Measurements from ENCODE around the gene TMEM187.

DNA sequence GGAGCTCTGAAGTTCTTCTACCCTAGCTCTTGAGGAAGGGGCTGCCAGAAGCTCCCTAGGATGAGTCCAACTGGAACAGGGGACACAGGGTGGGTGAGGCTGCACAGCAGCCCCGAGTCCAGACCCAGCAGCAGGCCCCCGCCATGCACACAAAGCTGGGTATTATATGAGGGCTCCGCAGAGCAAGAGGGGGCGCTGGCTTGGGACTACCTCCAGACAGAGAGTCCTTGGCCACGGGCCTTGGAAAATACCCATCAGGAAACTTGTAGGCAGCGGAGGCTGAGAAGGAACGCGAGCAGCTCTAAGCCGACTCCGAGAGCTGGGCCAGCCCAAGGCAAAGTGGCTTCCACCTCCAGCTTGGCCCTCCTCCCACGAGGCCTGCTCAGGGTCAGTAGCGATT is 9.0 kb upstream of the TMEM187 start:
- TF ChIP-seq, protein P1, sequence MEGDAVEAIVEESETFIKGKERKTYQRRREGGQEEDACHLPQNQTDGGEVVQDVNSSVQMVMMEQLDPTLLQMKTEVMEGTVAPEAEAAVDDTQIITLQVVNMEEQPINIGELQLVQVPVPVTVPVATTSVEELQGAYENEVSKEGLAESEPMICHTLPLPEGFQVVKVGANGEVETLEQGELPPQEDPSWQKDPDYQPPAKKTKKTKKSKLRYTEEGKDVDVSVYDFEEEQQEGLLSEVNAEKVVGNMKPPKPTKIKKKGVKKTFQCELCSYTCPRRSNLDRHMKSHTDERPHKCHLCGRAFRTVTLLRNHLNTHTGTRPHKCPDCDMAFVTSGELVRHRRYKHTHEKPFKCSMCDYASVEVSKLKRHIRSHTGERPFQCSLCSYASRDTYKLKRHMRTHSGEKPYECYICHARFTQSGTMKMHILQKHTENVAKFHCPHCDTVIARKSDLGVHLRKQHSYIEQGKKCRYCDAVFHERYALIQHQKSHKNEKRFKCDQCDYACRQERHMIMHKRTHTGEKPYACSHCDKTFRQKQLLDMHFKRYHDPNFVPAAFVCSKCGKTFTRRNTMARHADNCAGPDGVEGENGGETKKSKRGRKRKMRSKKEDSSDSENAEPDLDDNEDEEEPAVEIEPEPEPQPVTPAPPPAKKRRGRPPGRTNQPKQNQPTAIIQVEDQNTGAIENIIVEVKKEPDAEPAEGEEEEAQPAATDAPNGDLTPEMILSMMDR (IDR thresholded peaks at IDR 0.05): no peak
- TF ChIP-seq POLR2A (IDR thresholded peaks at IDR 0.05): no peak
